Measurements from ENCODE around the gene COL23A1.

COL23A1 gene

GRCh38 chr5:178333821-178334481, 256.2 kb downstream of the COL23A1 start:
- H3K4me1 ChIP-seq (ENCODE audit: low read length), result no peaks in the 10 kb centered on the region
- H3K27ac ChIP-seq (ENCODE audit: low read length), result no peak overlapping the region
- no peak overlapping the region for H2AFZ ChIP-seq (ENCODE audit: low read length)
- peaks cover 75% of the 10 kb centered on the region for H3K27me3 ChIP-seq (replicated peaks; ENCODE audit: insufficient read depth, low read length)
- H3K9me2 ChIP-seq (replicated peaks; ENCODE audit: insufficient read depth, low read length), result no peaks in the 10 kb centered on the region
- H4K20me1 ChIP-seq (ENCODE audit: insufficient read depth, low read length), result no peaks in the 10 kb centered on the region
- no peak overlapping the region for H3K4me2 ChIP-seq (ENCODE audit: low read depth, low read length)
- H3K36me3 ChIP-seq (replicated peaks; ENCODE audit: insufficient read depth, low read length), result no peaks in the 10 kb centered on the region
- DNase-seq, result no peak
- no peak overlapping the region for H3K9ac ChIP-seq (ENCODE audit: low read length)
- no peaks in the 10 kb centered on the region for H3K79me2 ChIP-seq (ENCODE audit: low read length)
- no peak for TF ChIP-seq EZH2 (optimal IDR thresholded peaks at IDR 0.05; ENCODE audit: low read depth, low read length)
- no peak for TF ChIP-seq EZH2phosphoT487 (IDR thresholded peaks at IDR 0.05; ENCODE audit: low read length)
- TF ChIP-seq CTCF (IDR thresholded peaks at IDR 0.05; ENCODE audit: low read length), result no peak
- no peak overlapping the region for H3K4me3 ChIP-seq (ENCODE audit: low read length)
- no peaks in the 10 kb centered on the region for H3F3A ChIP-seq (ENCODE audit: insufficient read depth, low read length)
- H3K9me3 ChIP-seq (replicated peaks; ENCODE audit: insufficient read depth, low read length), result no peaks in the 10 kb centered on the region

DNA sequence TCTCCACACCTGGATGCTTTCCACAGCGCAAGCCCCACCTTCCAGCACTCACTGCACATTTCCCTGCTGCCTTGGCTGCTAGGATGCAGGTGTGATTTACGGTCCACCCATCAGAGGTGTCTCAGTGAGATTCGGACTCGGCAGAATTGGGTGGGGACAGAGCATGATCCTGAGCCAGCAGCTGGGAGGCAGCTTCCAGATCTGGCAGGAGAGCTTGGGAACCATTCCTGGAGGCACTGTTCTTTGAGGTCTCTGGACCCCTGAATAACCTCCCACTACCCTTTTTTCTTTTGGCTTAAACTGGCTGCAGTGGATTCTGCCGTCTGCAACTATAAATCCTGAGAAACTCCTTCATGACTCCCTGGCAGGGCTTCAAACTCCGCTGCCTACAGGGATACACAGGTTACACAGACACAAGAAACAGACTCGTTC, 258.0 kb downstream of the COL23A1 start:
- peaks cover 69% of the 10 kb centered on the region for H3K27me3 ChIP-seq (replicated peaks; ENCODE audit: insufficient read depth, low read length)
- no peak overlapping the region for H3K27ac ChIP-seq (ENCODE audit: low read length)
- no peaks in the 10 kb centered on the region for H3F3A ChIP-seq (ENCODE audit: insufficient read depth, low read length)

DNA sequence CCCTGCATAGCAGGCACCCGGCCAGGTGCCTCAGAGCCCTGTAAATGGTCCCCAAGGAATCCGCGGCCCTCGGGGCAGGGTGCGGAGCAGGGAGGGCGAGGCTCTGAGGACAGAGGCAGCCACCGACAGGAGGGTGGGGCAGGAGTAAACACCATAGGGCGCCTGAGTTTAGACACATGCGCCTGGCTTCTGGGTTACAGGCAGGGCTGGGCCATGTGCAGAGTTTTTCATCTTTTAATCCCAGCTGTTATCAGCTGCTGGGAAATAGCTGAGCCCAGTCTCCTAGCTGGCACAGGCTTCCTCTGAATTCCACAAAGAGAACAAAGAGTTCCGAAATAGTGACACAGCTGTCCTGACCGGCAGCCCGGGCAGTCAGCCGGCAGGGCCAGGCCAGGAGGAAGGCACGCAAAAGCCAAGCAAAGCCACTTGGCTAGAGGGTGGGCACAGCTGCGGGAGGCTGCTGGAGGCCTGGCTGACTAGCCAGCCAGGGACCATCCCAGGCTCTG, 258.6 kb downstream of the COL23A1 start:
- Histone ChIP-seq H2AFZ (ENCODE audit: low read length) (no peak overlapping the region), H3K4me3 (ENCODE audit: low read length) (no peak overlapping the region), H3K9ac (ENCODE audit: low read length) (no peak overlapping the region), H3K27me3 (replicated peaks; ENCODE audit: insufficient read depth, low read length) (peaks cover 63% of the 10 kb centered on the region), H3K36me3 (replicated peaks; ENCODE audit: insufficient read depth, low read length) (no peaks in the 10 kb centered on the region), H3K9me2 (replicated peaks; ENCODE audit: insufficient read depth, low read length) (no peaks in the 10 kb centered on the region), H3K4me2 (ENCODE audit: low read depth, low read length) (no peak overlapping the region), H3K27ac (ENCODE audit: low read length) (no peak overlapping the region), H4K20me1 (ENCODE audit: insufficient read depth, low read length) (no peaks in the 10 kb centered on the region), H3K4me1 (ENCODE audit: low read length) (no peaks in the 10 kb centered on the region), H3K79me2 (ENCODE audit: low read length) (no peaks in the 10 kb centered on the region), H3F3A (ENCODE audit: insufficient read depth, low read length) (no peaks in the 10 kb centered on the region), H3K9me3 (replicated peaks; ENCODE audit: insufficient read depth, low read length) (no peaks in the 10 kb centered on the region)
- DNase-seq, result no peak
- TF ChIP-seq EZH2phosphoT487 (IDR thresholded peaks at IDR 0.05; ENCODE audit: low read length) (no peak), CTCF (IDR thresholded peaks at IDR 0.05; ENCODE audit: low read length) (no peak), EZH2 (optimal IDR thresholded peaks at IDR 0.05; ENCODE audit: low read depth, low read length) (no peak)

More for the DNA sequence above, 258.0 kb downstream of the COL23A1 start:
- no peaks in the 10 kb centered on the region for H4K20me1 ChIP-seq (ENCODE audit: insufficient read depth, low read length)
- H3K9me3 ChIP-seq (replicated peaks; ENCODE audit: insufficient read depth, low read length), result no peaks in the 10 kb centered on the region
- TF ChIP-seq EZH2phosphoT487 (IDR thresholded peaks at IDR 0.05; ENCODE audit: low read length), result no peak
- TF ChIP-seq CTCF (IDR thresholded peaks at IDR 0.05; ENCODE audit: low read length), result no peak
- TF ChIP-seq EZH2 (optimal IDR thresholded peaks at IDR 0.05; ENCODE audit: low read depth, low read length), result no peak
- H3K4me3 ChIP-seq (ENCODE audit: low read length), result no peak overlapping the region
- H3K9ac ChIP-seq (ENCODE audit: low read length), result no peak overlapping the region
- no peaks in the 10 kb centered on the region for H3K4me1 ChIP-seq (ENCODE audit: low read length)
- no peak overlapping the region for H3K4me2 ChIP-seq (ENCODE audit: low read depth, low read length)
- H3K9me2 ChIP-seq (replicated peaks; ENCODE audit: insufficient read depth, low read length), result no peaks in the 10 kb centered on the region
- no peaks in the 10 kb centered on the region for H3K79me2 ChIP-seq (ENCODE audit: low read length)
- H2AFZ ChIP-seq (ENCODE audit: low read length), result no peak overlapping the region
- no peak for DNase-seq
- no peaks in the 10 kb centered on the region for H3K36me3 ChIP-seq (replicated peaks; ENCODE audit: insufficient read depth, low read length)

Measured in MM.1S (cell line).